Nephron progenitor cell (in vitro differentiated cells): ENCODE data around the gene MTO1.

Experiments
- DNase-seq: peaks from one replicate; pipeline ENCODE4 v3.0.0; 2021
- H3K27ac Mint-ChIP-seq: 2 replicates; pipeline ENCODE4 v1.8.0; 2021; ENCODE audit warnings: mild to moderate bottlenecking, moderate library complexity, mixed read lengths
- H3K27me3 Mint-ChIP-seq: 2 replicates; pipeline ENCODE4 v1.8.0; 2021; ENCODE audit warnings: mild to moderate bottlenecking, low read depth, mixed read lengths; ENCODE audit not compliant: poor library complexity
- H3K36me3 Mint-ChIP-seq: 2 replicates; pipeline ENCODE4 v1.8.0; 2021; ENCODE audit warnings: low read depth, mixed read lengths
- H3K4me1 Mint-ChIP-seq: 2 replicates; pipeline ENCODE4 v1.8.0; 2021; ENCODE audit warnings: mixed read lengths
- H3K4me3 Mint-ChIP-seq: 2 replicates; pipeline ENCODE4 v1.8.0; 2021; ENCODE audit warnings: mild to moderate bottlenecking, moderate library complexity, mixed read lengths
- H3K9me3 Mint-ChIP-seq: 2 replicates; pipeline ENCODE4 v1.8.0; 2021; ENCODE audit warnings: mild to moderate bottlenecking, moderate library complexity, mixed read lengths
- CTCF ChIP-seq: fragments of 200-600 bp; sonication (generic); IDR thresholded peaks from 2 replicates; pipeline ENCODE4 v1.5.0; 2021; ENCODE audit warnings: antibody characterized with exemption

Gene MTO1, protein sequence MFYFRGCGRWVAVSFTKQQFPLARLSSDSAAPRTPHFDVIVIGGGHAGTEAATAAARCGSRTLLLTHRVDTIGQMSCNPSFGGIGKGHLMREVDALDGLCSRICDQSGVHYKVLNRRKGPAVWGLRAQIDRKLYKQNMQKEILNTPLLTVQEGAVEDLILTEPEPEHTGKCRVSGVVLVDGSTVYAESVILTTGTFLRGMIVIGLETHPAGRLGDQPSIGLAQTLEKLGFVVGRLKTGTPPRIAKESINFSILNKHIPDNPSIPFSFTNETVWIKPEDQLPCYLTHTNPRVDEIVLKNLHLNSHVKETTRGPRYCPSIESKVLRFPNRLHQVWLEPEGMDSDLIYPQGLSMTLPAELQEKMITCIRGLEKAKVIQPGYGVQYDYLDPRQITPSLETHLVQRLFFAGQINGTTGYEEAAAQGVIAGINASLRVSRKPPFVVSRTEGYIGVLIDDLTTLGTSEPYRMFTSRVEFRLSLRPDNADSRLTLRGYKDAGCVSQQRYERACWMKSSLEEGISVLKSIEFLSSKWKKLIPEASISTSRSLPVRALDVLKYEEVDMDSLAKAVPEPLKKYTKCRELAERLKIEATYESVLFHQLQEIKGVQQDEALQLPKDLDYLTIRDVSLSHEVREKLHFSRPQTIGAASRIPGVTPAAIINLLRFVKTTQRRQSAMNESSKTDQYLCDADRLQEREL

DNA sequence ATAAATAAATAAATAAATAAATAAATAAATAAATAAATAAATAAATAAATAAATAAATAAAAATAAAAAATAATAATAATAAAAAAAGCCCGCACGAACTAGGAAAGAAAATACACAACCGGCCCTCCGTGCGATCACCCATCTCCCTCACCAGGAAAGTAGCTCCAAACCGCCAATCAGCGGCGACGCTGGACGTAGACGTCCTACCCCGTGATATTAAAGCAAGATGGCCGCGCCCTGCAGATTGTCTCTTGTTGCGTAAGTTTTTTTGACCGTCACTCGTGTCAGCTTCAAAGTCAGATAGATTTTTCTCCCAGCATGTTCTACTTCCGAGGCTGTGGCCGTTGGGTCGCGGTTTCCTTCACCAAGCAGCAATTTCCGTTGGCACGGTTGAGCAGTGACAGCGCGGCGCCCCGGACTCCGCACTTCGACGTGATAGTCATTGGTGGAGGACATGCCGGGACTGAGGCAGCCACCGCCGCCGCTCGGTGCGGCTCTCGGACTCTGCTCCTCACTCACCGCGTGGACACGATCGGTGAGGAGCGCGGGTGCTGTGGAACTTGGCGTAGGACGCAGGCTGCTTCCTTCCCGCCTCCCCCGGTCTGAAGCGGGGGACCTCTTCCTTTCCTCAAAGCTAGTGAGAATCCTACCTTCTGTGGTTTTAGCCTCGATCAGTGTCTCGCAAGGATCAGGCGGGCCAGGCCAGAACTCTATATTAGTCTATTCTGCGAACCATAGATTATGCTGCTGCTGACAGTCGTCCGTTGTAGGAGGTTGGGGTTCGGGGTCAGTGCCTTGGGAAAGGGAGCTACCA lies at the start of gene MTO1:
Gene MTO1 (plus strand): TSS at position 201 of the 814 bp plus-strand sequence. CDS start 118 bp downstream, at position 319.
- Mint-ChIP-seq H3K27me3 (peaks cover 3% of the 10 kb centered on the region), H3K36me3 (peaks cover 24% of the 10 kb centered on the region), H3K4me3 (peak within 1 kb of the TSS; percentile 99), H3K9me3 (no peaks in the 10 kb centered on the region), H3K27ac (peak within 1 kb of the TSS; percentile 99), H3K4me1 (peaks cover 20% of the 10 kb centered on the region)
- no peak for TF ChIP-seq CTCF
- DNase-seq, result peak; percentile 71

- TF ChIP-seq CTCF, result no peak
- Mint-ChIP-seq H3K9me3 (no peaks in the 10 kb centered on the region), H3K4me1 (no peaks in the 10 kb centered on the region), H3K4me3 (no peak overlapping the region), H3K27me3 (peaks cover 7% of the 10 kb centered on the region), H3K36me3 (no peaks in the 10 kb centered on the region), H3K27ac (no peak overlapping the region)
- DNase-seq, result no peak
Measured at GRCh38 chr6:73413102-73413501, 48.4 kb upstream of the MTO1 start.

DNA sequence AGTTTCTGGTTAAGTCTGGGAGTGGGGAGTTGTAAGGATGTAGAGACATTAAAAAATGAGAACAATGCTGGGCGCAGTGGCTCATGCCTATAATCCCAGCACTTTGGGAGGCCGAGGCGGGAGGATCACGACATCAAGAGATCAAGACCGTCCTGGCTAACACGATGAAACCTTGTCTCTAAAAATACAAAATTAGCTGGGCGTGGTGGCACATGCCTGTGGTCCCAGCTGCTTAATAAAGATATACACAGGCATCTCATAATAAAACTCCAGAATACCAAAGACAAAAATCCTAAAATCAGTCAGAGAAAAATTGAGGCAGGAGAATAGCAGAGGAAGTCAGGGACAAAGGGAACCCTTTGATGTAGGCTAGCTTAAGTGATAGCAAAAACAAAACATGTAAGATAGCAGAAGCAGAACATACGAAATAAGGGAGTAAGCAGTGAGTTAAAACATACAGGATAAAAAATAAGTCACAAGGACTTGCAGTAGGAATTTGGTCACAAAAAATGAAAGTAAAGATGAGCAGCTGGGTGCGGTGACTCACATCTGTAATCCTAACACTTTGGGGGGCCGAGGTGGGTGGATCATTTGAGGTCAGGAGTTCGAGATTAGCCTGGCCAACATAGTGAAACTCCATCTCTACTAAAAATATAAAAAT lies 43.3 kb upstream of the MTO1 start:
- H3K27me3 Mint-ChIP-seq, result peaks cover 4% of the 10 kb centered on the region
- peak overlapping the region; percentile 5 for H3K27ac Mint-ChIP-seq
- no peaks in the 10 kb centered on the region for H3K36me3 Mint-ChIP-seq
- no peaks in the 10 kb centered on the region for H3K9me3 Mint-ChIP-seq
- no peaks in the 10 kb centered on the region for H3K4me1 Mint-ChIP-seq
- H3K4me3 Mint-ChIP-seq, result no peak overlapping the region
- TF ChIP-seq CTCF, result no peak
- no peak for DNase-seq

DNA sequence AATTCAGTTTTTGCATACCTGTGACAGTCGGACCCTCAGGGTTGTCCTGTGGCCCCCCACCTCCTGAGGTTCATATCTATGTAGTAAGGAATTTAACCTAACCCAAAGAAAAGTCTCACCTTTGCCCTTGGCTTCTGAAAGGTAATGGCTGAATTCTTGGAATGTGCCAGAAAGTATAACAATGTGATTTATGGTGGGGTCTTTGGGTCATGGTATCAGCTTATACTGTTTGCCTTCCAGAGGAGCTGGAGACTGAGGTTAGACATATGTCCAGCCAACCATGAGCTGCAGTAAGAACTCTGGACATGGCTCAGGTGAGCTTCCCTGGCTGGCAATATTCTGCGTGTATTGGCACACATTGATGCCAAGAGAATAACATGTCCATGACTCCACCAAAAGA lies 40.0 kb upstream of the MTO1 start:
- H3K4me1 Mint-ChIP-seq, result no peaks in the 10 kb centered on the region
- H3K27ac Mint-ChIP-seq, result no peak overlapping the region
- H3K4me3 Mint-ChIP-seq, result no peak overlapping the region
- no peak for DNase-seq
- TF ChIP-seq CTCF, result no peak
- H3K36me3 Mint-ChIP-seq, result no peaks in the 10 kb centered on the region
- peaks cover 3% of the 10 kb centered on the region for H3K27me3 Mint-ChIP-seq
- H3K9me3 Mint-ChIP-seq, result no peaks in the 10 kb centered on the region

GRCh38 chr6:73435236-73435635 lies 26.3 kb upstream of the MTO1 start:
- H3K9me3 Mint-ChIP-seq, result no peaks in the 10 kb centered on the region
- H3K4me1 Mint-ChIP-seq, result no peaks in the 10 kb centered on the region
- no peaks in the 10 kb centered on the region for H3K36me3 Mint-ChIP-seq
- no peaks in the 10 kb centered on the region for H3K27me3 Mint-ChIP-seq
- DNase-seq, result no peak
- no peak for TF ChIP-seq CTCF
- H3K4me3 Mint-ChIP-seq, result no peak overlapping the region
- H3K27ac Mint-ChIP-seq, result no peak overlapping the region
